Right lobe of liver (tissue), 6 donors: Measurements from ENCODE around the gene TEKT2. TPM values are rescaled to one million over a fixed set of nuclear protein-coding genes. Genes with fewer than 3 reads are reported as not detected.

Source experiments
- ATAC-seq, 4 donors: fragments of 200-7000 bp; cut with Tn5 transposase; one replicate each; pipeline ENCODE4 v1.9.1; 2020; ENCODE audit warnings: mild to moderate bottlenecking in 4 of 4, moderate library complexity in 4 of 4
- DNase-seq, 3 donors: peaks; one replicate each; pipeline ENCODE4 v3.0.0-alpha.2; 2020
- H3K27ac ChIP-seq, 3 donors: fragments of 200-600 bp; one replicate each; pipeline ENCODE4 v1.8.0; 2022
- H3K27me3 ChIP-seq, 2 donors: fragments of 200-600 bp; one replicate each; pipeline ENCODE4 v1.8.0; 2022
- H3K36me3 ChIP-seq, 4 donors: fragments of 200-600 bp; sonication (generic) in 1 of 4; one replicate each; pipeline versions ENCODE4 v1.5.1 to v1.8.0; 2017 to 2022; ENCODE audit warnings: control low read depth in 1 of 4
- H3K4me1 ChIP-seq, 4 donors: fragments of 200-600 bp; sonication (generic) in 1 of 4; one replicate each; pipeline versions ENCODE4 v1.5.1 to v1.8.0; 2017 to 2022; ENCODE audit warnings: control low read depth in 1 of 4
- H3K4me3 ChIP-seq, 3 donors: fragments of 200-600 bp; one replicate each; pipeline ENCODE4 v1.8.0; 2022
- H3K9me3 ChIP-seq, 4 donors: fragments of 200-600 bp; sonication (generic) in 1 of 4; one replicate each; pipeline versions ENCODE4 v1.5.1 to v1.8.0; 2017 to 2022; ENCODE audit warnings: control low read depth in 1 of 4
- POLR2A ChIP-seq: fragments of 450-650 bp; IDR thresholded peaks from one replicate; pipeline ENCODE4 v1.6.1; 2017; ENCODE audit warnings: antibody characterized with exemption, mild to moderate bottlenecking
- WGBS: methylation state at CpG from one replicate; pipeline ENCODE4 v1.1.6; 2018; ENCODE audit warnings: low coverage, low lambda C conversion rate; ENCODE audit not compliant: insufficient coverage; ENCODE audit errors: missing lambda C conversion rate; 5-methylcytosine and 5-hydroxymethylcytosine counted together
- intact Hi-C, 2 donors: fragments of 100-400 bp; cut with DNase I; formaldehyde crosslinking; loops; one replicate each; pipeline versions ENCODE4 v1.11.2 to v1.14.1; 2022
- total RNA-seq, 6 experiments: library from RNA; depleted of rRNA in 2 of 6; stranded (reverse); fragments of >200 nt in 2 of 6; fragmentation: NEBNext Ultra II Directional in 3 of 6; extraction: Animal tissue kit (Norgen Biotek cat#: 25700) in 3 of 6; gene quantifications; one replicate each; pipeline versions ENCODE4 v1.1.0 to v1.2.4, GENCODE V29; 2016 to 2023
- TF ChIP-seq, protein P1 (sequence below), 4 donors: fragments of 200-600 bp in 3 of 4; fragments of 450-650 bp in 1 of 4; IDR thresholded peaks; one replicate each; pipeline versions ENCODE4 v1.5.1 to v1.8.0; 2016 to 2022; ENCODE audit warnings: antibody characterized with exemption in 4 of 4, mild to moderate bottlenecking in 2 of 4
- donor health status: DM: no; HTN: yes; CAD: no.
- donor health status: DM: no; HTN: no; CAD: no.
- donor health status: DM: no; HTN: no; CAD: no.
- donor health status: DM: no; HTN: yes; CAD: no.
- donor health status: DM: no; HTN: yes; CAD: no.

The TEKT2 gene
- total RNA-seq, 6 experiments from 2014 or later, result not detected

DNA sequence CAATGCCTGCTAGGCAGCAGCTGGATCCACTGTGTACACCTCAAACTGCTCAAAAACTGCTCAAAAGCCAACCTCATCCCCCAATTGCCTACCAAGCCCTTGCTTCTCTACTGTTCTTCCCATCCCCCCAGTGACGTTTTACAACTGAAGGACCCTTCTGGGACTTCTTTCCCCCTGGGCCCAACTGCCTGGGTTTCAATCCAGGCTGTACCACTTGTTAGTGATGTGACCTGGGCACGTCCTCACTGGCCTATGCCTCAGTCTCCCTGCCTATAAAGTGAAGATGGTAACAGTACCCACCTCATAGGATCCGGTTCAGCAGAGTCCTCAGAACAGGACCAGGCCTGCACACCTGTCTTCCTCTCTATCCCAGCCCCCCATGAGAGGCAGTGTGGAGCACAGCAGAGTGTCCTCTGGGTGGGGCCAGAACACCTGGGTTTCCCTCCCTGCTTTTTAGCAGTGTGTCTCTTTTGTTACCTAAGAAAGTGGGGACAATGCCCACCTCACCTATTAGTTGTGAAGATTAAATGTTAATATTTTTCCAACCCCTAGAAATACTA, 1.9 kb upstream of the TEKT2 start:
- DNase-seq, result no peak
- H3K27ac ChIP-seq, result no peak overlapping the region

DNA sequence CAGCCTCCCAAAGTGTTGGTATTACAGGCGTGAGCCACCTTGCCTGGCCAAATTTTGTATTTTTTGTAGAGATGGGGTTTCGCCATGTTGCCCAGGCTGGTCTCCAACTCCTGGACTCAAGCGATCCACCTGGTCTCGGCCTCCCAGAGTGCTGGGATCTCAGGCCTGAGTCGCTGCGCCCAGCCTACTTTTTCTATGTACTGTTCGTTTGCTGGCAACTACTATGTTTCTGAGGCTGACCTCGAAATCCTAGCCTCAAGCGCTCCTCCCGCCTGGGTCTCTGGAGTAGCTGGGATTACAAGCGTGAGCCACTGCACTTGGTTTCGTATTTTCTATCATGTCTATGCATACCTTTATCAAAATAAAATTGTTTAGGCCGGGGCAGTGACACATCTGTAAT, 675 bp upstream of the TEKT2 start:
- Histone ChIP-seq H3K4me3 (no peak overlapping the region), H3K27ac (no peak overlapping the region), H3K27me3 (no peaks in the 10 kb centered on the region), H3K4me1 (peaks cover 0 to 4% (median 0%) of the 10 kb centered on the region in 4 donors), H3K9me3 (no peaks in the 10 kb centered on the region), H3K36me3 (no peaks in the 10 kb centered on the region)
- DNase-seq (no peak), ATAC-seq (no peak)
- WGBS, result 81% methylated on average over 8 of the region's 13 CpGs
- intact Hi-C loops, result no loop called here
- TF ChIP-seq, protein P1, sequence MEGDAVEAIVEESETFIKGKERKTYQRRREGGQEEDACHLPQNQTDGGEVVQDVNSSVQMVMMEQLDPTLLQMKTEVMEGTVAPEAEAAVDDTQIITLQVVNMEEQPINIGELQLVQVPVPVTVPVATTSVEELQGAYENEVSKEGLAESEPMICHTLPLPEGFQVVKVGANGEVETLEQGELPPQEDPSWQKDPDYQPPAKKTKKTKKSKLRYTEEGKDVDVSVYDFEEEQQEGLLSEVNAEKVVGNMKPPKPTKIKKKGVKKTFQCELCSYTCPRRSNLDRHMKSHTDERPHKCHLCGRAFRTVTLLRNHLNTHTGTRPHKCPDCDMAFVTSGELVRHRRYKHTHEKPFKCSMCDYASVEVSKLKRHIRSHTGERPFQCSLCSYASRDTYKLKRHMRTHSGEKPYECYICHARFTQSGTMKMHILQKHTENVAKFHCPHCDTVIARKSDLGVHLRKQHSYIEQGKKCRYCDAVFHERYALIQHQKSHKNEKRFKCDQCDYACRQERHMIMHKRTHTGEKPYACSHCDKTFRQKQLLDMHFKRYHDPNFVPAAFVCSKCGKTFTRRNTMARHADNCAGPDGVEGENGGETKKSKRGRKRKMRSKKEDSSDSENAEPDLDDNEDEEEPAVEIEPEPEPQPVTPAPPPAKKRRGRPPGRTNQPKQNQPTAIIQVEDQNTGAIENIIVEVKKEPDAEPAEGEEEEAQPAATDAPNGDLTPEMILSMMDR (IDR thresholded peaks at IDR 0.05), result no peak
- TF ChIP-seq POLR2A, result no peak

More for the DNA sequence above, 1.9 kb upstream of the TEKT2 start:
- no peaks in the 10 kb centered on the region for H3K36me3 ChIP-seq
- ATAC-seq, result no peak
- no peak overlapping the region for H3K4me3 ChIP-seq
- no peaks in the 10 kb centered on the region for H3K27me3 ChIP-seq
- peaks cover 0 to 4% (median 0%) of the 10 kb centered on the region in 4 donors for H3K4me1 ChIP-seq
- WGBS, result 53% methylated on average over 2 of the region's 3 CpGs
- intact Hi-C loops, result no loop called here
- no peaks in the 10 kb centered on the region for H3K9me3 ChIP-seq
- TF ChIP-seq, protein P1 (IDR thresholded peaks at IDR 0.05), result no peak
- TF ChIP-seq POLR2A, result no peak

DNA sequence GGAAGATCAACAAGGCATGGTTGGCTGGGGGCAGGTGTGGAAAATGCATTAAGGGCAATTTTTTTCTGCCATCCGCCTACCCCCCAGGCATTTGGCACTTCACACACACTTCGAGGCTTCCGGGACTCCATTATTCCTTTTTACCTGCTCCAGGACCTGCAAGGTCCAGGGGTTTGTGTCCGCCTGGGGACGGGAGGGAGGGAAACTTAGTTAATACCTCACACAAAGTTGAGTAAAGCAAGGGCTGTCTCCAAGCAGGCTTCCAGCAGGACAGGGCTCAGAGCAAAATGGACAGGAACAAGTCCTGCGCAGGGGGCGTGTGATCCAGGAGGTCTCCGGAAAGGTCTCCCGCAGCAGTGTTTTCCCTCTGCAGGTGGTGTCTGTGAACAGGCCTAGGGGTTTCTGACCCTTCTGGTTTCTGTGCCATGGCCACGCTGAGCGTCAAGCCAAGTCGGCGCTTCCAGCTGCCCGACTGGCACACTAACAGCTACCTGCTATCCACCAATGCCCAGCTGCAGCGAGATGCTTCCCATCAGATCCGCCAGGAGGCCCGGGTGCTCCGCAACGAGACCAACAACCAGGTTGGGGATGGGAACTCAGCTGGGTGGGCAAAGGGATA, 712 bp downstream of the TEKT2 start:
- Histone ChIP-seq H3K4me3 (peak overlapping the region; percentile 18 to 35 (median 18)), H3K9me3 (no peaks in the 10 kb centered on the region), H3K36me3 (no peaks in the 10 kb centered on the region), H3K27me3 (no peaks in the 10 kb centered on the region), H3K27ac (no peak overlapping the region), H3K4me1 (peaks cover 0 to 8% (median 0%) of the 10 kb centered on the region in 4 donors)
- intact Hi-C loops, result loop anchor here in 1 of 2 donors (5.0 kb wide), 1 partner anchor 202 kb away; the partner anchor contains the start of gene AGO1
- DNase-seq, result no peak
- TF ChIP-seq POLR2A, result no peak
- TF ChIP-seq, protein P1 (IDR thresholded peaks at IDR 0.05), result no peak
- ATAC-seq, result no peak
- WGBS, result 20% methylated on average over 9 of the region's 19 CpGs

DNA sequence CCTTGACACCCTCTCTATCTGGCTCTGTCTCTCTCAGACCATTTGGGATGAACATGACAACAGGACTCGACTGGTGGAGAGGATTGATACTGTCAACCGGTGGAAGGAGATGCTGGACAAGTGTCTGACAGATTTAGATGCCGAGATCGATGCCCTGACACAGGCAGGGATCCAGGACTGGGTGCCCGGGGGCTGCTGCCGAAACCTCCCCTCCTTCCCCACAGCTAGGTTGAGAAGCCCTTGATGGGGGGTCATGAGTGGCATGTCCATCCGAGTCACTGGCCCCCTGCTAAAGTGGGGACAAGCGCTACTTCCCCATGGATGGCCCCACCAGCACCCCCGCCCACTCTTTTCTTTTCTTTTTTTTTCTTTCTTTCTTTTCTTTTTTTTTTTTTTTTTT, 1.2 kb downstream of the TEKT2 start:
- no peak overlapping the region for H3K27ac ChIP-seq
- peaks cover 0 to 13% (median 0%) of the 10 kb centered on the region in 4 donors for H3K4me1 ChIP-seq
- 81% methylated on average over 4 of the region's 9 CpGs for WGBS
- no peak overlapping the region for H3K4me3 ChIP-seq
- no peak for DNase-seq
- intact Hi-C loops, result loop anchor here in 1 of 2 donors (5.0 kb wide), 1 partner anchor 203 kb away; the partner anchor contains the start of gene AGO1
- ATAC-seq, result no peak
- TF ChIP-seq, protein P1 (IDR thresholded peaks at IDR 0.05), result no peak
- TF ChIP-seq POLR2A, result no peak
- no peaks in the 10 kb centered on the region for H3K9me3 ChIP-seq
- H3K36me3 ChIP-seq, result no peaks in the 10 kb centered on the region
- H3K27me3 ChIP-seq, result no peaks in the 10 kb centered on the region
